Adrenal gland (tissue), 12 donors: ENCODE measurements around the gene DKC1. TPM values are rescaled to one million over a fixed set of nuclear protein-coding genes. Genes with fewer than 3 reads are reported as not detected.
"Not testable (repeated sequence)": the region's sequence is repeated elsewhere in the genome, so short reads cannot be mapped to it uniquely, and the experiment has no call there.

ENCODE experiments used
- DNase-seq, 7 donors: peaks; one replicate each; pipeline ENCODE4 v3.0.0-alpha.2; 2019 to 2020
- H3K27ac ChIP-seq, 5 donors: fragments of 200-600 bp; sonication (generic) in 4 of 5; 1 replicate in 3 of 5; 2 replicates in 2 of 5; pipeline versions ENCODE4 v1.5.1 to v1.8.0; 2016 to 2020; ENCODE audit warnings: mild to moderate bottlenecking in 1 of 5
- H3K27me3 ChIP-seq: fragments of 200-600 bp; 2 replicates; pipeline ENCODE4 v1.8.0; 2021
- H3K36me3 ChIP-seq, 2 donors: fragments of 200-600 bp; replicated peaks in 1 of 2; 1 replicate in 1 of 2; 2 replicates in 1 of 2; pipeline versions ENCODE4 v1.5.1 to v1.8.0; 2018 to 2022
- H3K4me1 ChIP-seq, 2 donors: fragments of 200-600 bp; replicated peaks in 1 of 2; 1 replicate in 1 of 2; 2 replicates in 1 of 2; pipeline versions ENCODE4 v1.5.1 to v1.8.0; 2018 to 2021
- H3K4me3 ChIP-seq, 4 donors: fragments of 200-600 bp; sonication (generic) in 3 of 4; one replicate each; pipeline ENCODE4 v1.5.1; 2016 to 2018
- H3K9me3 ChIP-seq, 3 donors: fragments of 200-600 bp; sonication (generic) in 1 of 3; replicated peaks in 1 of 3; 1 replicate in 2 of 3; 2 replicates in 1 of 3; pipeline versions ENCODE4 v1.5.1 to v1.8.0; 2016 to 2021
- CTCF ChIP-seq, 6 experiments: fragments of 450-650 bp in 4 of 6; fragments of 200-600 bp in 2 of 6; sonication (generic) in 1 of 6; IDR thresholded peaks; 1 replicate in 5 of 6; 2 replicates in 1 of 6; pipeline versions ENCODE4 v1.5.1 to v1.8.0; 2016 to 2021; ENCODE audit warnings: antibody characterized with exemption in 6 of 6, mild to moderate bottlenecking in 2 of 6, moderate library complexity in 1 of 6
- POLR2A ChIP-seq, 2 donors: fragments of 450-650 bp; IDR thresholded peaks; one replicate each; pipeline ENCODE4 v1.6.1; 2017; ENCODE audit warnings: antibody characterized with exemption in 2 of 2, mild to moderate bottlenecking in 2 of 2, moderate library complexity in 1 of 2
- WGBS, 4 donors: extraction: QIAGEN DNeasy Blood & Tissue Kit in 2 of 4; methylation state at CpG; one replicate each; pipeline versions ENCODE4 v1.1.5 to v1.1.7; 2013 to 2017; 5-methylcytosine and 5-hydroxymethylcytosine counted together
- intact Hi-C, 2 donors: fragments of 100-400 bp; cut with DNase I; formaldehyde crosslinking; loops; one replicate each; pipeline versions ENCODE4 v1.14.1 to v1.15.0; 2022 to 2023
- polyA plus RNA-seq, 3 donors: library from polyadenylated mRNA; stranded (reverse); fragments of 200-250 nt in 2 of 3; fragments of 350-450 nt in 1 of 3; fragmentation: Illumina TruSeq in 1 of 3; extraction: RNeasy Lipid Tissue Mini Kit (QIAGEN cat#74804) in 1 of 3; gene quantifications; one replicate each; pipeline ENCODE4 v1.2.3, GENCODE V29; 2013 to 2014
- total RNA-seq, 9 donors: library from RNA; depleted of rRNA in 4 of 9; stranded (reverse); fragments of >200 nt in 4 of 9; fragments of 120-200 nt in 1 of 9; fragmentation: NEBNext Ultra II Directional in 1 of 9; extraction: Animal tissue kit (Norgen Biotek cat#: 25700) in 1 of 9; gene quantifications; one replicate each; pipeline versions ENCODE4 v1.1.0 to v1.2.4, GENCODE V29; 2013 to 2023
- donor health status: healthy with polysubstance abuse.
- donor health status: Bipolar disorder and iron deficiency.
- donor health status: DM: yes; HTN: yes; CAD: no.
- donor health status: DM: no; HTN: no; CAD: no.
- donor health status: DM: no; HTN: no; CAD: no.
- donor health status: DM: yes; HTN: yes; CAD: no.

DKC1 gene
- total and polyA plus RNA-seq, 12 donors = 20.2 to 111 (median 31.5) TPM

- TF ChIP-seq CTCF (IDR thresholded peaks at IDR 0.05) (no peak), POLR2A (IDR thresholded peaks at IDR 0.05) (no peak)
- 63 to 100% (median 82%) methylated on average over 2 of the region's 2 CpGs for WGBS, 4 donors
- H3K27ac ChIP-seq = no peak overlapping the region
- H3K9me3 ChIP-seq = no peaks in the 10 kb centered on the region
- no peaks in the 10 kb centered on the region for H3K27me3 ChIP-seq
- H3K36me3 ChIP-seq = no peaks in the 10 kb centered on the region
- H3K4me1 ChIP-seq = no peaks in the 10 kb centered on the region
- intact Hi-C loops = no loop called here
- no peak for DNase-seq
- H3K4me3 ChIP-seq = no peak overlapping the region
Observed at GRCh38 chrX:154812341-154813101, 49.9 kb downstream of the DKC1 start.

GRCh38 chrX:154813801-154814200 lies 51.1 kb downstream of the DKC1 start:
- intact Hi-C loops = no loop called here

GRCh38 chrX:154815274-154815818 lies 52.7 kb downstream of the DKC1 start:
- Histone ChIP-seq H3K4me1 (no peaks in the 10 kb centered on the region), H3K4me3 (no peak overlapping the region), H3K9me3 (no peaks in the 10 kb centered on the region), H3K27me3 (no peaks in the 10 kb centered on the region), H3K27ac (no peak overlapping the region), H3K36me3 (no peaks in the 10 kb centered on the region)
- TF ChIP-seq CTCF (IDR thresholded peaks at IDR 0.05) = no peak
- no peak for TF ChIP-seq POLR2A (IDR thresholded peaks at IDR 0.05)
- WGBS, 4 donors = 42 to 52% (median 49%) methylated on average over 5 of the region's 5 CpGs
- no peak for DNase-seq
- intact Hi-C loops = no loop called here

More at GRCh38 chrX:154813801-154814200, 51.1 kb downstream of the DKC1 start:
- 24 to 67% (median 38%) methylated on average over 1 of the region's 1 CpG for WGBS, 4 donors
- H3K27ac ChIP-seq = no peak overlapping the region
- no peaks in the 10 kb centered on the region for H3K36me3 ChIP-seq
- no peaks in the 10 kb centered on the region for H3K9me3 ChIP-seq
- no peak overlapping the region for H3K4me3 ChIP-seq
- H3K27me3 ChIP-seq = no peaks in the 10 kb centered on the region
- DNase-seq = no peak
- TF ChIP-seq POLR2A (IDR thresholded peaks at IDR 0.05) = no peak
- TF ChIP-seq CTCF (IDR thresholded peaks at IDR 0.05) = no peak
- H3K4me1 ChIP-seq = no peaks in the 10 kb centered on the region

- intact Hi-C loops, DNase-seq, H3K36me3 ChIP-seq, H3K4me1 ChIP-seq, H3K4me3 ChIP-seq, H3K9me3 ChIP-seq, H3K27me3 ChIP-seq, H3K27ac ChIP-seq: not testable (repeated sequence)
- WGBS, 4 donors = 72 to 95% (median 86%) methylated on average over 4 of the region's 4 CpGs
Observed at GRCh38 chrX:154816326-154816898, 53.7 kb downstream of the DKC1 start.

- DNase-seq, H3K9me3 ChIP-seq, intact Hi-C loops, H3K27ac ChIP-seq, H3K27me3 ChIP-seq, H3K4me1 ChIP-seq, H3K36me3 ChIP-seq, H3K4me3 ChIP-seq: not testable (repeated sequence)
- WGBS, 4 donors = 88 to 97% (median 93%) methylated on average over 9 to 19 of the region's 19 CpGs
Observed at GRCh38 chrX:154817048-154817618, 54.5 kb downstream of the DKC1 start.
